Activated T-cell treated with anti-CD3 and anti-CD28 coated beads, Interleukin-2, amount 50 U/mL, for 24 hours (primary cell): ENCODE results near the gene LIPE.

Experiments used
- DNase-seq: peaks from one replicate; pipeline ENCODE4 v3.0.0-alpha.2; 2020
- H3K27ac Mint-ChIP-seq: 2 replicates; pipeline ENCODE4 v1.8.0; 2020; ENCODE audit warnings: mild to moderate bottlenecking, mixed read lengths
- H3K27me3 Mint-ChIP-seq: 2 replicates; pipeline ENCODE4 v1.8.0; 2020; ENCODE audit warnings: mixed read lengths
- H3K36me3 Mint-ChIP-seq: 2 replicates; pipeline ENCODE4 v1.8.0; 2020; ENCODE audit warnings: low read depth, mixed read lengths
- H3K4me1 Mint-ChIP-seq: 2 replicates; pipeline ENCODE4 v1.8.0; 2020; ENCODE audit warnings: low read depth, mixed read lengths
- H3K4me3 Mint-ChIP-seq: 2 replicates; pipeline ENCODE4 v1.8.0; 2020; ENCODE audit warnings: mild to moderate bottlenecking, moderate library complexity, mixed read lengths
- H3K9me3 Mint-ChIP-seq: 2 replicates; pipeline ENCODE4 v1.8.0; 2020; ENCODE audit warnings: mixed read lengths

Gene LIPE

GRCh38 chr19:42389899-42390298 lies 37.3 kb downstream of the LIPE start, which contains the start of gene CNFN:
Gene CNFN (minus strand): TSS chr19:42390297. CDS start chr19:42389037, 1,260 bp downstream.
- Mint-ChIP-seq H3K4me1 (peaks cover 7% of the 10 kb centered on the region), H3K36me3 (no peaks in the 10 kb centered on the region), H3K4me3 (no peak within 1 kb of the TSS), H3K27ac (no peak within 1 kb of the TSS), H3K27me3 (peaks cover 37% of the 10 kb centered on the region), H3K9me3 (no peaks in the 10 kb centered on the region)
- DNase-seq: no peak

- no peak for DNase-seq
- Mint-ChIP-seq H3K9me3 (no peaks in the 10 kb centered on the region), H3K27me3 (peaks cover 37% of the 10 kb centered on the region), H3K36me3 (no peaks in the 10 kb centered on the region), H3K4me3 (no peak overlapping the region), H3K27ac (no peak overlapping the region), H3K4me1 (peaks cover 7% of the 10 kb centered on the region)
Observed at GRCh38 chr19:42388851-42389489, 38.2 kb downstream of the LIPE start.

- no peak overlapping the region for H3K27ac Mint-ChIP-seq
- DNase-seq: peak; percentile 83
- H3K9me3 Mint-ChIP-seq: no peaks in the 10 kb centered on the region
- H3K4me3 Mint-ChIP-seq: peak overlapping the region; percentile 64
- H3K27me3 Mint-ChIP-seq: peaks cover 48% of the 10 kb centered on the region
- no peaks in the 10 kb centered on the region for H3K36me3 Mint-ChIP-seq
- peaks cover 7% of the 10 kb centered on the region for H3K4me1 Mint-ChIP-seq
Observed at GRCh38 chr19:42386974-42387707, 40.0 kb downstream of the LIPE start.

GRCh38 chr19:42380155-42380554 lies 47.0 kb downstream of the LIPE start:
- peaks cover 4% of the 10 kb centered on the region for H3K4me1 Mint-ChIP-seq
- no peak for DNase-seq
- peaks cover 2% of the 10 kb centered on the region for H3K36me3 Mint-ChIP-seq
- peaks cover 31% of the 10 kb centered on the region for H3K27me3 Mint-ChIP-seq
- H3K4me3 Mint-ChIP-seq: no peak overlapping the region
- no peak overlapping the region for H3K27ac Mint-ChIP-seq
- no peaks in the 10 kb centered on the region for H3K9me3 Mint-ChIP-seq

- Mint-ChIP-seq H3K4me1 (peaks cover 4% of the 10 kb centered on the region), H3K4me3 (no peak overlapping the region), H3K9me3 (no peaks in the 10 kb centered on the region), H3K27ac (no peak overlapping the region), H3K36me3 (peaks cover 4% of the 10 kb centered on the region), H3K27me3 (peaks cover 31% of the 10 kb centered on the region)
- DNase-seq: no peak
Observed at GRCh38 chr19:42378225-42379215, 48.7 kb downstream of the LIPE start.

GRCh38 chr19:42376177-42376555 lies 51.0 kb downstream of the LIPE start:
- H3K27ac Mint-ChIP-seq: no peak overlapping the region
- H3K36me3 Mint-ChIP-seq: peaks cover 4% of the 10 kb centered on the region
- peaks cover 4% of the 10 kb centered on the region for H3K4me1 Mint-ChIP-seq
- no peak for DNase-seq
- H3K9me3 Mint-ChIP-seq: no peaks in the 10 kb centered on the region
- no peak overlapping the region for H3K4me3 Mint-ChIP-seq
- peaks cover 12% of the 10 kb centered on the region for H3K27me3 Mint-ChIP-seq

GRCh38 chr19:42375415-42376176 lies 51.6 kb downstream of the LIPE start:
- Mint-ChIP-seq H3K27ac (no peak overlapping the region), H3K27me3 (peaks cover 8% of the 10 kb centered on the region), H3K9me3 (no peaks in the 10 kb centered on the region), H3K4me1 (peaks cover 4% of the 10 kb centered on the region), H3K4me3 (no peak overlapping the region), H3K36me3 (peaks cover 4% of the 10 kb centered on the region)
- no peak for DNase-seq

GRCh38 chr19:42374826-42375376 lies 52.3 kb downstream of the LIPE start:
- H3K9me3 Mint-ChIP-seq: no peaks in the 10 kb centered on the region
- peaks cover 4% of the 10 kb centered on the region for H3K4me1 Mint-ChIP-seq
- no peak overlapping the region for H3K27ac Mint-ChIP-seq
- H3K27me3 Mint-ChIP-seq: peaks cover under 1% of the 10 kb centered on the region
- DNase-seq: no peak
- H3K4me3 Mint-ChIP-seq: no peak overlapping the region
- H3K36me3 Mint-ChIP-seq: peaks cover 4% of the 10 kb centered on the region

GRCh38 chr19:42370626-42371175 lies 56.5 kb downstream of the LIPE start:
- no peak for DNase-seq
- Mint-ChIP-seq H3K9me3 (no peaks in the 10 kb centered on the region), H3K27ac (no peak overlapping the region), H3K4me1 (no peaks in the 10 kb centered on the region), H3K36me3 (peaks cover 3% of the 10 kb centered on the region), H3K4me3 (no peak overlapping the region), H3K27me3 (no peaks in the 10 kb centered on the region)

- Mint-ChIP-seq H3K27me3 (no peaks in the 10 kb centered on the region), H3K4me3 (no peak overlapping the region), H3K4me1 (no peaks in the 10 kb centered on the region), H3K27ac (no peak overlapping the region), H3K9me3 (no peaks in the 10 kb centered on the region), H3K36me3 (peaks cover 3% of the 10 kb centered on the region)
- no peak for DNase-seq
Observed at GRCh38 chr19:42370068-42370520, 57.1 kb downstream of the LIPE start.

- Mint-ChIP-seq H3K9me3 (no peaks in the 10 kb centered on the region), H3K36me3 (peaks cover 3% of the 10 kb centered on the region), H3K27ac (no peak overlapping the region), H3K4me1 (no peaks in the 10 kb centered on the region), H3K27me3 (no peaks in the 10 kb centered on the region), H3K4me3 (no peak overlapping the region)
- DNase-seq: no peak
Observed at GRCh38 chr19:42369433-42370067, 57.6 kb downstream of the LIPE start.

- Mint-ChIP-seq H3K4me3 (no peak overlapping the region), H3K27me3 (no peaks in the 10 kb centered on the region), H3K9me3 (no peaks in the 10 kb centered on the region), H3K27ac (no peak overlapping the region), H3K4me1 (no peaks in the 10 kb centered on the region), H3K36me3 (peaks cover 9% of the 10 kb centered on the region)
- DNase-seq: no peak
Observed at GRCh38 chr19:42368765-42369164, 58.4 kb downstream of the LIPE start.

GRCh38 chr19:42368360-42368759 lies 58.8 kb downstream of the LIPE start:
- no peak overlapping the region for H3K27ac Mint-ChIP-seq
- H3K36me3 Mint-ChIP-seq: peaks cover 11% of the 10 kb centered on the region
- DNase-seq: no peak
- no peaks in the 10 kb centered on the region for H3K27me3 Mint-ChIP-seq
- no peak overlapping the region for H3K4me3 Mint-ChIP-seq
- H3K4me1 Mint-ChIP-seq: no peaks in the 10 kb centered on the region
- H3K9me3 Mint-ChIP-seq: no peaks in the 10 kb centered on the region
